LNCaP clone FGC (cell line): Measurements from ENCODE around the gene YWHAH.

Source experiments
- DNase-seq: peaks from one replicate; pipeline ENCODE4 v3.0.0-alpha.2; 2011; ENCODE audit warnings: low read depth
- H3K4me3 ChIP-seq: 2 replicates; pipeline ENCODE4 v1.5.1; 2011; ENCODE audit warnings: mild to moderate bottlenecking, low read depth, low read length, control low read depth
- TF ChIP-seq, protein P1 (sequence below): IDR thresholded peaks from 2 replicates; pipeline ENCODE4 v1.5.1; 2012; ENCODE audit warnings: mild to moderate bottlenecking; ENCODE audit not compliant: control insufficient read depth, insufficient read depth; ENCODE audit errors: extremely low read depth

The YWHAH gene

GRCh38 chr22:31960767-31961166 lies 16.4 kb downstream of the YWHAH start:
- H3K4me3 ChIP-seq = no peak overlapping the region
- DNase-seq = no peak
- TF ChIP-seq, protein P1, sequence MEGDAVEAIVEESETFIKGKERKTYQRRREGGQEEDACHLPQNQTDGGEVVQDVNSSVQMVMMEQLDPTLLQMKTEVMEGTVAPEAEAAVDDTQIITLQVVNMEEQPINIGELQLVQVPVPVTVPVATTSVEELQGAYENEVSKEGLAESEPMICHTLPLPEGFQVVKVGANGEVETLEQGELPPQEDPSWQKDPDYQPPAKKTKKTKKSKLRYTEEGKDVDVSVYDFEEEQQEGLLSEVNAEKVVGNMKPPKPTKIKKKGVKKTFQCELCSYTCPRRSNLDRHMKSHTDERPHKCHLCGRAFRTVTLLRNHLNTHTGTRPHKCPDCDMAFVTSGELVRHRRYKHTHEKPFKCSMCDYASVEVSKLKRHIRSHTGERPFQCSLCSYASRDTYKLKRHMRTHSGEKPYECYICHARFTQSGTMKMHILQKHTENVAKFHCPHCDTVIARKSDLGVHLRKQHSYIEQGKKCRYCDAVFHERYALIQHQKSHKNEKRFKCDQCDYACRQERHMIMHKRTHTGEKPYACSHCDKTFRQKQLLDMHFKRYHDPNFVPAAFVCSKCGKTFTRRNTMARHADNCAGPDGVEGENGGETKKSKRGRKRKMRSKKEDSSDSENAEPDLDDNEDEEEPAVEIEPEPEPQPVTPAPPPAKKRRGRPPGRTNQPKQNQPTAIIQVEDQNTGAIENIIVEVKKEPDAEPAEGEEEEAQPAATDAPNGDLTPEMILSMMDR = no peak

DNA sequence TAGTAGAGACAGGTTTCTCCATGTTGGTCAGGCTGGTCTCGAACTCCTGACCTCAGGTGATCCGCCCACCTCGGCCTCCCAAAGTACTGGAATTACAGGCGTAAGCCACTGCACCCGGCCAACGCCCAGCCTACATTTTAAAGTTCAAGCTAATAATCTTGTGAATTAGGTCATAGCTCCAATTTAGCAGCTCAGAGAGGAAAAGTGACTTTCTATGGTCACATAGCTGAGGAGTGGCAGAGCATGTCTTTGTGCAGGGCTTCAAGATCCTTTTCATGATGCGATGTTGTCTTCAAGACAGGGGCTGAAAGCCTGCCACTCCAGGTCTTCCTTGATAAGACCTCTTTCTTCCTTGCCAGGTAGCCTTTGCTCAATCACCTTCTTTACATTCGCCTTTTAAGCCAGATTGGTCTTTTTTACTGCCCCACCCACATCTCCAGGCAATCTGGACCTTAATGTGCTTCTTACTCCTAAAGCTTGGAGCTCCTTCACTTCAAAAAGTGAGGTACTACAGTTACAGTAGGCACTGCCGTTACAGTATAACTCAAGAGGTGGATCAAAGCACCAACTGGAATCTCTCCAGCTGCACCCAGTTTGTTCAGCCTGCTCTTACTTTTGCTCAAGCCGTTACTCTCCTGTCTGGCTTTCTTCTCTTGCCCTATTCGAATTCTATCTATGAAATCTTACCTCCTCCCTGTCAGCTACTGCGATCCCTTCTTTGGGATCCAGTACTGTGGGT lies 18.2 kb downstream of the YWHAH start:
- TF ChIP-seq, protein P1 = no peak
- H3K4me3 ChIP-seq = no peak overlapping the region
- no peak for DNase-seq

GRCh38 chr22:31968022-31968421 lies 23.7 kb downstream of the YWHAH start:
- no peak for DNase-seq
- TF ChIP-seq, protein P1 = no peak
- H3K4me3 ChIP-seq = no peak overlapping the region

GRCh38 chr22:31969789-31970489 lies 25.6 kb downstream of the YWHAH start:
- peak overlapping the region; percentile 60 for H3K4me3 ChIP-seq
- DNase-seq = peak; percentile 69
- TF ChIP-seq, protein P1 = peak; percentile 87

GRCh38 chr22:31970490-31971444 lies 26.4 kb downstream of the YWHAH start:
- TF ChIP-seq, protein P1 = peak; percentile 96

GRCh38 chr22:31972180-31972579 lies 27.8 kb downstream of the YWHAH start:
- H3K4me3 ChIP-seq = no peak overlapping the region
- DNase-seq = no peak
- TF ChIP-seq, protein P1 = no peak

More at GRCh38 chr22:31970490-31971444, 26.4 kb downstream of the YWHAH start:
- peak overlapping the region; percentile 60 for H3K4me3 ChIP-seq
- DNase-seq = no peak
